ENCODE measurements around the gene TNFRSF8. TPM values are rescaled to one million over a fixed set of nuclear protein-coding genes. Genes with fewer than 3 reads are reported as not detected.

The TNFRSF8 gene
- total and polyA plus RNA-seq, 2 of the 4 experiments (the other 2 are of a cell fraction): under 0.01 to 0.31 TPM

GRCh38 chr1:12185918-12186678 is 123.0 kb downstream of the TNFRSF8 start (continued):
- TF ChIP-seq FOS (IDR thresholded peaks at IDR 0.05; ENCODE audit: low read depth, low read length) (no peak), MXI1 (IDR thresholded peaks at IDR 0.05; ENCODE audit: borderline replicate concordance, low read depth, low read length) (no peak)

DNA sequence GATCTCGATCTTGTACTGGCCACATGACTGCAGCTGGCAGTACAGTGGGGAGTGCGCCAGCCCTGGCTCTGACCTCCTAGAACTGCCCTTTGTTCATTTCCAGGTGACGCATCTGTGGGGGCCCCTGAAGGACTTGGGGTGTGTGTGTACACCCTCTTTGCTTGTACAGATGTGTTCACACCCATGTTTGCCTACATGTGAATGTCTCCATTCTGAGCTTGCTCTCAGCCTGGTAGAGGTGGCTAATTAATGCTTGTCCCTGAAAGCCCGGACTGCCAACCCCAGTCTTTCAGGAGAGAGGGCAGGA is 123.5 kb downstream of the TNFRSF8 start:
- Histone ChIP-seq H3K36me3 (ENCODE audit: control insufficient read depth, insufficient read depth, low read length) (peaks cover 2% of the 10 kb centered on the region; the same call in 1 of the 2 replicates), H2AK9ac (replicated peaks; ENCODE audit: low read depth, low read length, poor library complexity) (peak overlapping the region; percentile 40), H3K56ac (ENCODE audit: extremely low read depth, insufficient read depth, low read length) (no peak overlapping the region), H3K23ac (ENCODE audit: low read depth, low read length) (no peak overlapping the region), H3K9ac (ENCODE audit: low read depth, low read length) (no peak overlapping the region), H2AFZ (replicated peaks; ENCODE audit: low read length, poor library complexity) (no peak overlapping the region), H3K9me3 (ENCODE audit: control insufficient read depth, insufficient read depth, low read length) (no peaks in the 10 kb centered on the region), H3K9me1 (ENCODE audit: insufficient read depth, low read length) (no peaks in the 10 kb centered on the region), H4K5ac (ENCODE audit: low read depth, low read length) (no peak overlapping the region), H3K27me3 (ENCODE audit: control insufficient read depth, insufficient read depth, low read length) (no peaks in the 10 kb centered on the region), H3K4me2 (ENCODE audit: low read depth, low read length) (no peak overlapping the region), H3K4me1 (ENCODE audit: control insufficient read depth, insufficient read depth, low read length) (peaks cover 32% of the 10 kb centered on the region), H3K4ac (ENCODE audit: low read depth, low read length) (0 out of 2 replicates have a peak overlapping the region, but pooled peaks have one; percentile 88), H3K14ac (replicated peaks; ENCODE audit: low read depth, low read length) (no peak overlapping the region), H3K79me1 (ENCODE audit: low read depth in 1 of 2, low read length in 2 of 2) (peaks cover 0 to 4% of the 10 kb centered on the region in 2 experiments; a peak in 3 of 4 replicates), H3K27ac (ENCODE audit: insufficient read depth, low read length) (no peak overlapping the region), H4K20me1 (ENCODE audit: insufficient read depth, low read length) (no peaks in the 10 kb centered on the region), H3K18ac (ENCODE audit: low read depth, low read length) (no peak overlapping the region; the same call in 1 of the 2 replicates), H2BK15ac (ENCODE audit: low read depth, low read length) (peak overlapping the region; percentile 85; the same call in 1 of the 3 replicates), H2BK20ac (ENCODE audit: low read depth, low read length) (no peak overlapping the region), H3K4me3 (ENCODE audit: insufficient read depth, low read depth, low read length) (no peak overlapping the region), H4K8ac (ENCODE audit: low read depth in 2 of 2, low read length in 2 of 2) (peak overlapping the region in 1 of 2 experiments; percentile 61; a peak in 2 of 4 replicates), H4K91ac (ENCODE audit: insufficient read depth, low read depth, low read length) (no peak overlapping the region; the same call in 1 of the 2 replicates), H2BK120ac (ENCODE audit: low read depth, low read length) (no peak overlapping the region), H2BK5ac (ENCODE audit: low read depth, low read length, poor library complexity, severe bottlenecking) (no peak overlapping the region), H2AK5ac (ENCODE audit: low read depth, low read length) (0 out of 2 replicates have a peak overlapping the region, but pooled peaks have one; percentile 92)
- ATAC-seq (ENCODE audit: low read depth) (no peak), DNase-seq (peak; percentile 25)
- POLR2A ChIA-PET (ENCODE audit: unreplicated experiment): interaction anchor here (0.6 kb wide), 1 partner anchor 76 kb away, joined by 5 read pairs; no protein-coding TSS in a partner anchor
- dilution Hi-C loops (cut with HindIII; ENCODE audit: low sequenced_read_pairs, unreplicated experiment) (no loop called here), intact Hi-C loops (cut with micrococcal nuclease) (loop anchor here (1.0 kb wide), 1 partner anchor 61 kb away; no protein-coding TSS in a partner anchor), in situ Hi-C loops (cut with MboI; ENCODE audit: low sequenced_read_pairs) (no loop called here)
- CTCF ChIA-PET: interaction anchor here (0.6 kb wide), 1 partner anchor 472 kb away, joined by 7 read pairs; no protein-coding TSS in a partner anchor
- 86% methylated on average over 3 of the region's 4 CpGs; no CpG with 5 or more reads in 1 of the 2 experiments for WGBS, 2 experiments (ENCODE audit: extremely low coverage in 2 of 2, insufficient read length in 1 of 2)
- BruUV-seq (replicated peaks): no TSS peak
- TF ChIP-seq, protein P1, sequence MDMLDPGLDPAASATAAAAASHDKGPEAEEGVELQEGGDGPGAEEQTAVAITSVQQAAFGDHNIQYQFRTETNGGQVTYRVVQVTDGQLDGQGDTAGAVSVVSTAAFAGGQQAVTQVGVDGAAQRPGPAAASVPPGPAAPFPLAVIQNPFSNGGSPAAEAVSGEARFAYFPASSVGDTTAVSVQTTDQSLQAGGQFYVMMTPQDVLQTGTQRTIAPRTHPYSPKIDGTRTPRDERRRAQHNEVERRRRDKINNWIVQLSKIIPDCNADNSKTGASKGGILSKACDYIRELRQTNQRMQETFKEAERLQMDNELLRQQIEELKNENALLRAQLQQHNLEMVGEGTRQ (IDR thresholded peaks at IDR 0.05; ENCODE audit: low read depth, low read length): peak; percentile 10; the same call in 1 of the 2 replicates
- no peak for TF ChIP-seq CHD1 (IDR thresholded peaks at IDR 0.05; ENCODE audit: low read depth, low read length)

Measured in IMR-90 (cell line).